Measurements from ENCODE around the gene HDAC2. TPM values are rescaled to one million over a fixed set of nuclear protein-coding genes. Genes with fewer than 3 reads are reported as not detected.

The HDAC2 gene
- total RNA-seq, 1 experiment from 2014 or later: 88.5 TPM

GRCh38 chr6:113909224-113909856 lies 61.6 kb downstream of the HDAC2 start:
- peak; percentile 48 for DNase-seq (ENCODE audit: low read depth)

- DNase-seq (ENCODE audit: low read depth): no peak
These were observed 62.1 kb downstream of the HDAC2 start for GRCh38 chr6:113908801-113909200.

- DNase-seq (ENCODE audit: low read depth): no peak
These were observed 63.7 kb downstream of the HDAC2 start for GRCh38 chr6:113907102-113907815.

GRCh38 chr6:113903666-113904330 lies 67.2 kb downstream of the HDAC2 start:
- DNase-seq (ENCODE audit: low read depth): peak; percentile 11

- no peak for DNase-seq (ENCODE audit: low read depth)
These were observed 69.5 kb downstream of the HDAC2 start for GRCh38 chr6:113901482-113901881.

GRCh38 chr6:113894712-113895674 lies 76.0 kb downstream of the HDAC2 start:
- DNase-seq (ENCODE audit: low read depth): no peak

- DNase-seq (ENCODE audit: low read depth): no peak
These were observed 77.1 kb downstream of the HDAC2 start for GRCh38 chr6:113893866-113894265.

- no peak for DNase-seq (ENCODE audit: low read depth)
These were observed 77.5 kb downstream of the HDAC2 start for GRCh38 chr6:113893451-113893850.

GRCh38 chr6:113888956-113889630 lies 81.9 kb downstream of the HDAC2 start:
- DNase-seq (ENCODE audit: low read depth): no peak

GRCh38 chr6:113888493-113888892 lies 82.5 kb downstream of the HDAC2 start:
- no peak for DNase-seq (ENCODE audit: low read depth)

GRCh38 chr6:113886512-113886911 lies 84.4 kb downstream of the HDAC2 start:
- no peak for DNase-seq (ENCODE audit: low read depth)

GRCh38 chr6:113884011-113884410 lies 86.9 kb downstream of the HDAC2 start:
- DNase-seq (ENCODE audit: low read depth): no peak

Other genes starting within 250 kb of the HDAC2 start
- 215 and 246 TPM in 2 replicates for gene MARCKS, start 113.8 kb downstream of the HDAC2 start, total RNA-seq (2014; rRNA removed; shearing (Covaris generic))

Measured in Daoy (cell line).